H9 (cell line): ENCODE results near the gene DPRX. TPM values are rescaled to one million over a fixed set of nuclear protein-coding genes. Genes with fewer than 3 reads are reported as not detected.

ENCODE experiments used
- DNase-seq: peaks from one replicate; pipeline ENCODE4 v3.0.0-alpha.2; 2017
- H2AFZ ChIP-seq: one replicate; pipeline ENCODE4 v1.6.1; 2013; ENCODE audit warnings: mild to moderate bottlenecking, low read length, control low read depth, moderate library complexity
- H2AK5ac ChIP-seq: 2 replicates; pipeline ENCODE4 v1.6.1; 2013; ENCODE audit warnings: low read length, control low read depth, mixed read lengths; ENCODE audit not compliant: insufficient read length
- H2BK120ac ChIP-seq: one replicate; pipeline ENCODE4 v1.6.1; 2013; ENCODE audit warnings: low read depth, mild to moderate bottlenecking, low read length, control low read depth, inconsistent platforms; ENCODE audit not compliant: poor library complexity, severe bottlenecking
- H2BK12ac ChIP-seq: 2 replicates; pipeline ENCODE4 v1.6.1; 2013; ENCODE audit warnings: low read length, control low read depth, mixed read lengths, low read depth; ENCODE audit not compliant: insufficient read length
- H2BK15ac ChIP-seq: 2 replicates; pipeline ENCODE4 v1.6.1; 2013; ENCODE audit warnings: low read depth, low read length, control low read depth
- H2BK20ac ChIP-seq: one replicate; pipeline ENCODE4 v1.6.1; 2013; ENCODE audit warnings: low read depth, mild to moderate bottlenecking, low read length, control low read depth, inconsistent platforms; ENCODE audit not compliant: poor library complexity, severe bottlenecking
- H2BK5ac ChIP-seq: 2 replicates; pipeline ENCODE4 v1.6.1; 2013; ENCODE audit warnings: low read length, control low read depth, mixed read lengths; ENCODE audit not compliant: insufficient read length
- H3K14ac ChIP-seq: 2 replicates; pipeline ENCODE4 v1.6.1; 2013; ENCODE audit warnings: low read length, control low read depth; ENCODE audit not compliant: insufficient read depth
- H3K18ac ChIP-seq: 2 replicates; pipeline ENCODE4 v1.6.1; 2013; ENCODE audit warnings: low read depth, mild to moderate bottlenecking, mixed read lengths, low read length, control low read depth; ENCODE audit not compliant: insufficient read length
- H3K23ac ChIP-seq: 2 replicates; pipeline ENCODE4 v1.6.1; 2013; ENCODE audit warnings: low read length, control low read depth, mixed read lengths, low read depth; ENCODE audit not compliant: insufficient read length
- H3K23me2 ChIP-seq: 2 replicates; pipeline ENCODE4 v1.6.1; 2013; ENCODE audit warnings: low read depth, mild to moderate bottlenecking, mixed read lengths, low read length, control low read depth; ENCODE audit not compliant: insufficient read length, poor library complexity, severe bottlenecking
- H3K27ac ChIP-seq: 2 replicates; pipeline ENCODE4 v1.5.1; 2013; ENCODE audit warnings: low read length, control low read depth, mixed read lengths, low read depth; ENCODE audit not compliant: insufficient read length
- H3K27me3 ChIP-seq: 2 replicates; pipeline ENCODE4 v1.6.1; 2013; ENCODE audit warnings: low read length, control low read depth, inconsistent platforms; ENCODE audit not compliant: insufficient read depth
- H3K4ac ChIP-seq: 2 replicates; pipeline ENCODE4 v1.6.1; 2013; ENCODE audit warnings: low read depth, mild to moderate bottlenecking, control low read depth, inconsistent platforms, low read length, moderate library complexity
- H3K4me1 ChIP-seq: 2 replicates; pipeline ENCODE4 v1.6.1; 2013; ENCODE audit warnings: low read length, control low read depth, inconsistent platforms; ENCODE audit not compliant: insufficient read depth
- H3K4me2 ChIP-seq: 2 replicates; pipeline ENCODE4 v1.6.1; 2013; ENCODE audit warnings: low read length, control low read depth, mixed read lengths; ENCODE audit not compliant: insufficient read length, insufficient read depth
- H3K56ac ChIP-seq: 2 replicates; pipeline ENCODE4 v1.6.1; 2013; ENCODE audit warnings: low read depth, mild to moderate bottlenecking, mixed read lengths, low read length, control low read depth; ENCODE audit not compliant: insufficient read length
- H3K79me1 ChIP-seq: 2 replicates; pipeline ENCODE4 v1.6.1; 2013; ENCODE audit warnings: low read depth, mild to moderate bottlenecking, moderate library complexity, low read length, control low read depth, inconsistent platforms; ENCODE audit not compliant: insufficient read depth, poor library complexity, severe bottlenecking
- H3K79me2 ChIP-seq: 2 replicates; pipeline ENCODE4 v1.6.1; 2013; ENCODE audit warnings: low read length, control low read depth, inconsistent platforms; ENCODE audit not compliant: insufficient read depth
- H3K9ac ChIP-seq: 2 replicates; pipeline ENCODE4 v1.6.1; 2013; ENCODE audit warnings: low read length, control low read depth, mixed read lengths; ENCODE audit not compliant: insufficient read length; ENCODE audit errors: extremely low read depth
- H3K9me3 ChIP-seq: one replicate; pipeline ENCODE4 v1.6.1; 2013; ENCODE audit warnings: low read depth, low read length, inconsistent platforms; ENCODE audit not compliant: control insufficient read depth
- H3T11ph ChIP-seq: one replicate; pipeline ENCODE4 v1.6.1; 2013; ENCODE audit warnings: mild to moderate bottlenecking, low read length, control low read depth, inconsistent platforms
- H4K20me1 ChIP-seq: one replicate; pipeline ENCODE4 v1.6.1; 2013; ENCODE audit not compliant: control insufficient read depth, insufficient read length, insufficient read depth
- H4K5ac ChIP-seq: 2 replicates; pipeline ENCODE4 v1.6.1; 2013; ENCODE audit warnings: low read depth, mild to moderate bottlenecking, mixed read lengths, low read length, control low read depth; ENCODE audit not compliant: insufficient read length
- H4K8ac ChIP-seq: replicated peaks from 2 replicates; pipeline ENCODE4 v1.6.1; 2013; ENCODE audit warnings: low read length, control low read depth, mixed read lengths, low read depth; ENCODE audit not compliant: insufficient read length
- H4K91ac ChIP-seq: 2 replicates; pipeline ENCODE4 v1.6.1; 2013; ENCODE audit warnings: low read depth, mild to moderate bottlenecking, moderate library complexity, mixed read lengths, low read length, control low read depth; ENCODE audit not compliant: insufficient read length
- H3K27ac Mint-ChIP-seq, 3 experiments: 2 replicates in 2 of 3; 3 replicates in 1 of 3; pipeline ENCODE4 v1.8.0; 2020 to 2021; ENCODE audit warnings: mixed read lengths in 3 of 3, mild to moderate bottlenecking in 1 of 3, moderate library complexity in 1 of 3
- H3K27me3 Mint-ChIP-seq: 2 replicates; pipeline ENCODE4 v1.8.0; 2021; ENCODE audit warnings: low read depth, mild to moderate bottlenecking, moderate library complexity, mixed read lengths
- H3K36me3 Mint-ChIP-seq, 3 experiments: 2 replicates in 2 of 3; 3 replicates in 1 of 3; pipeline ENCODE4 v1.8.0; 2020 to 2021; ENCODE audit warnings: low read depth in 3 of 3, mixed read lengths in 3 of 3; ENCODE audit not compliant: insufficient read depth in 1 of 3
- H3K4me1 Mint-ChIP-seq, 2 experiments: 2 replicates each; pipeline ENCODE4 v1.8.0; 2020; ENCODE audit warnings: mixed read lengths in 2 of 2
- H3K4me3 Mint-ChIP-seq, 2 experiments: 2 replicates in 1 of 2; 3 replicates in 1 of 2; pipeline ENCODE4 v1.8.0; 2020 to 2021; ENCODE audit warnings: mild to moderate bottlenecking in 2 of 2, mixed read lengths in 2 of 2, moderate library complexity in 1 of 2
- H3K9me3 Mint-ChIP-seq, 2 experiments: 2 replicates in 1 of 2; 3 replicates in 1 of 2; pipeline ENCODE4 v1.8.0; 2020; ENCODE audit warnings: mild to moderate bottlenecking in 2 of 2, mixed read lengths in 2 of 2, moderate library complexity in 1 of 2
- WGBS: extraction: QIAGEN DNeasy Blood & Tissue Kit; methylation state at CpG from one replicate; pipeline ENCODE4 v1.1.7; 2013; ENCODE audit warnings: missing lambda C conversion rate, low lambda C conversion rate, mixed read lengths; ENCODE audit not compliant: insufficient read length; ENCODE audit errors: extremely low coverage; 5-methylcytosine and 5-hydroxymethylcytosine counted together
- total RNA-seq: library from RNA; stranded (reverse); gene quantifications from 2 replicates; pipeline ENCODE4 v1.2.1, GENCODE V29; 2021
- TF ChIP-seq, protein P1 (sequence below): fragments of 200-600 bp; sonication (generic); conservative IDR thresholded peaks from 3 replicates; pipeline ENCODE4 v1.8.0; 2021; ENCODE audit warnings: antibody characterized with exemption, mild to moderate bottlenecking

The DPRX gene
- total RNA-seq, 1 experiment from 2014 or later: not detected

DNA sequence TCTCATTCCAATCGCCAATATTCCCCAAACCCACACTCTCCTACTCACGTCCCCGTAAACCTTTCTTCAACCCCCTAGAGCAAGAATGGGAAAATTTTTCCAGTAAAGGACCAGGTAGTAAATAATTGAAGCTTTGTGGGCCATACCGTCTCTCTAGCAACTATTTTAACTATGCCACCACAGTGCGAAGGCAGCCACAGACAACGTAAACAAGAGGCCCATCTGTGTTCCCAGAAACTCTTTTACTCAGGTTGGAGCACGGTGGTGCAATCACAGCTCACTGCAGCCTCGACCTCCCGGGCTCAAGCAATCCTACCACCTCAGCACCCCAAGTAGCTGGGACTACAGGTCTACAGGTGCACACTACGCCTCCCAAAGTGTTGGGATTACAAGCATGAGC, 3.0 kb downstream of the DPRX start:
- no peak overlapping the region for H3K23ac ChIP-seq
- no peak overlapping the region for H2BK5ac ChIP-seq
- TF ChIP-seq, protein P1, sequence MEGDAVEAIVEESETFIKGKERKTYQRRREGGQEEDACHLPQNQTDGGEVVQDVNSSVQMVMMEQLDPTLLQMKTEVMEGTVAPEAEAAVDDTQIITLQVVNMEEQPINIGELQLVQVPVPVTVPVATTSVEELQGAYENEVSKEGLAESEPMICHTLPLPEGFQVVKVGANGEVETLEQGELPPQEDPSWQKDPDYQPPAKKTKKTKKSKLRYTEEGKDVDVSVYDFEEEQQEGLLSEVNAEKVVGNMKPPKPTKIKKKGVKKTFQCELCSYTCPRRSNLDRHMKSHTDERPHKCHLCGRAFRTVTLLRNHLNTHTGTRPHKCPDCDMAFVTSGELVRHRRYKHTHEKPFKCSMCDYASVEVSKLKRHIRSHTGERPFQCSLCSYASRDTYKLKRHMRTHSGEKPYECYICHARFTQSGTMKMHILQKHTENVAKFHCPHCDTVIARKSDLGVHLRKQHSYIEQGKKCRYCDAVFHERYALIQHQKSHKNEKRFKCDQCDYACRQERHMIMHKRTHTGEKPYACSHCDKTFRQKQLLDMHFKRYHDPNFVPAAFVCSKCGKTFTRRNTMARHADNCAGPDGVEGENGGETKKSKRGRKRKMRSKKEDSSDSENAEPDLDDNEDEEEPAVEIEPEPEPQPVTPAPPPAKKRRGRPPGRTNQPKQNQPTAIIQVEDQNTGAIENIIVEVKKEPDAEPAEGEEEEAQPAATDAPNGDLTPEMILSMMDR: no peak
- no peak overlapping the region for H2BK15ac ChIP-seq
- no peak overlapping the region for H3K4me3 Mint-ChIP-seq
- no peaks in the 10 kb centered on the region for H3K4me1 ChIP-seq
- H3K18ac ChIP-seq: no peak overlapping the region
- no peak overlapping the region for H3K4ac ChIP-seq
- H3K23me2 ChIP-seq: no peaks in the 10 kb centered on the region
- no peak overlapping the region for H4K91ac ChIP-seq
- no peak overlapping the region for H3K56ac ChIP-seq
- H3K9me3 ChIP-seq: no peaks in the 10 kb centered on the region
- no peak overlapping the region for H4K8ac ChIP-seq
- H3K27ac ChIP-seq: no peak overlapping the region
- no peaks in the 10 kb centered on the region for H3K9me3 Mint-ChIP-seq
- no peak overlapping the region for H2AFZ ChIP-seq
- no peak overlapping the region for H2BK120ac ChIP-seq
- no peaks in the 10 kb centered on the region for H3K79me1 ChIP-seq
- H3K4me1 Mint-ChIP-seq: peaks cover 19 to 22% of the 10 kb centered on the region in 2 experiments
- no peak overlapping the region for H2BK12ac ChIP-seq
- H2AK5ac ChIP-seq: no peak overlapping the region
- no peak overlapping the region for H3K9ac ChIP-seq
- DNase-seq: no peak
- H3K36me3 Mint-ChIP-seq: peaks cover 0 to 1% (median 0%) of the 10 kb centered on the region in 3 experiments; a peak in 1 of 7 replicates
- H4K20me1 ChIP-seq: no peaks in the 10 kb centered on the region
- H3K79me2 ChIP-seq: no peaks in the 10 kb centered on the region
- no CpG with 5 or more reads among the region's 10 CpGs for WGBS
- no peak overlapping the region for H3T11ph ChIP-seq
- no peaks in the 10 kb centered on the region for H3K27me3 ChIP-seq
- no peak overlapping the region for H3K14ac ChIP-seq
- H4K5ac ChIP-seq: no peak overlapping the region
- no peak overlapping the region for H2BK20ac ChIP-seq
- H3K27me3 Mint-ChIP-seq: no peaks in the 10 kb centered on the region; the same call in 1 of the 2 replicates
- peak overlapping the region in 2 of 3 experiments; percentile 3 to 14; a peak in 1 of 7 replicates for H3K27ac Mint-ChIP-seq
- no peak overlapping the region for H3K4me2 ChIP-seq
